Aorta (tissue), 5 donors: ENCODE measurements around the gene CCDC14. TPM values are rescaled to one million over a fixed set of nuclear protein-coding genes. Genes with fewer than 3 reads are reported as not detected.
"Not testable (repeated sequence)": the region's sequence is repeated elsewhere in the genome, so short reads cannot be mapped to it uniquely, and the experiment has no call there.

Experiments used
- ATAC-seq: fragments of 200-7000 bp; cut with Tn5 transposase; one replicate; pipeline ENCODE4 v1.9.1; 2022; ENCODE audit warnings: moderate library complexity; ENCODE audit not compliant: low FRiP score
- DNase-seq, 2 donors: peaks; one replicate each; pipeline ENCODE4 v3.0.0-alpha.2; 2020
- H3K27ac ChIP-seq, 2 donors: one replicate each; pipeline ENCODE4 v1.5.1; 2013; ENCODE audit warnings: low read length in 2 of 2, mild to moderate bottlenecking in 2 of 2, moderate library complexity in 2 of 2, control low read depth in 1 of 2, inconsistent platforms in 1 of 2, low read depth in 1 of 2
- H3K27me3 ChIP-seq, 2 donors: one replicate each; pipeline ENCODE4 v1.6.1; 2013; ENCODE audit warnings: control low read depth in 1 of 2, low read length in 1 of 2, mild to moderate bottlenecking in 1 of 2, moderate library complexity in 1 of 2; ENCODE audit not compliant: insufficient read depth in 2 of 2, control insufficient read depth in 1 of 2
- H3K36me3 ChIP-seq, 2 donors: one replicate each; pipeline ENCODE4 v1.6.1; 2013; ENCODE audit warnings: control low read depth in 1 of 2, low read length in 1 of 2, mild to moderate bottlenecking in 1 of 2; ENCODE audit not compliant: insufficient read depth in 2 of 2, control insufficient read depth in 1 of 2
- H3K4me1 ChIP-seq, 2 donors: one replicate each; pipeline ENCODE4 v1.6.1; 2013; ENCODE audit warnings: low read length in 2 of 2, control low read depth in 1 of 2, mild to moderate bottlenecking in 1 of 2, moderate library complexity in 1 of 2; ENCODE audit not compliant: insufficient read depth in 2 of 2, control insufficient read depth in 1 of 2
- H3K4me3 ChIP-seq, 2 donors: one replicate each; pipeline ENCODE4 v1.5.1; 2013; ENCODE audit warnings: low read length in 2 of 2, control low read depth in 1 of 2, mild to moderate bottlenecking in 1 of 2
- H3K9me3 ChIP-seq: one replicate; pipeline ENCODE4 v1.6.1; 2013; ENCODE audit warnings: mild to moderate bottlenecking, low read length; ENCODE audit not compliant: control insufficient read depth
- WGBS, 2 donors: extraction: QIAGEN DNeasy Blood & Tissue Kit; methylation state at CpG; one replicate each; pipeline ENCODE4 v1.1.7; 2013; 5-methylcytosine and 5-hydroxymethylcytosine counted together
- intact Hi-C, 2 donors: fragments of 100-400 bp; cut with DNase I; formaldehyde crosslinking; loops; one replicate each; pipeline versions ENCODE4 v1.14.2 to v1.15.0; 2022
- long read RNA-seq, 2 donors: library from polyadenylated mRNA; unstranded; transcript quantifications; one replicate each; pipeline ENCODE4 v2.0.0, GENCODE V29; 2020 to 2021
- polyA plus RNA-seq, 2 donors: library from polyadenylated mRNA; stranded (reverse); fragments of 200-250 nt; gene quantifications; one replicate each; pipeline ENCODE4 v1.2.3, GENCODE V29; 2013
- total RNA-seq, 2 donors: library from RNA; stranded (reverse); fragmentation: NEBNext Ultra II Directional; extraction: Animal tissue kit (Norgen Biotek cat#: 25700); gene quantifications; one replicate each; pipeline ENCODE4 v1.2.1, GENCODE V29; 2021
- donor health status: healthy with polysubstance abuse.
- donor health status: Bipolar disorder and iron deficiency.
- donor health status: DM: no; HTN: no; CAD: no.
- donor health status: DM: no; HTN: no; CAD: no.
- donor health status: DM: yes; HTN: yes; CAD: no.

Gene CCDC14, protein sequence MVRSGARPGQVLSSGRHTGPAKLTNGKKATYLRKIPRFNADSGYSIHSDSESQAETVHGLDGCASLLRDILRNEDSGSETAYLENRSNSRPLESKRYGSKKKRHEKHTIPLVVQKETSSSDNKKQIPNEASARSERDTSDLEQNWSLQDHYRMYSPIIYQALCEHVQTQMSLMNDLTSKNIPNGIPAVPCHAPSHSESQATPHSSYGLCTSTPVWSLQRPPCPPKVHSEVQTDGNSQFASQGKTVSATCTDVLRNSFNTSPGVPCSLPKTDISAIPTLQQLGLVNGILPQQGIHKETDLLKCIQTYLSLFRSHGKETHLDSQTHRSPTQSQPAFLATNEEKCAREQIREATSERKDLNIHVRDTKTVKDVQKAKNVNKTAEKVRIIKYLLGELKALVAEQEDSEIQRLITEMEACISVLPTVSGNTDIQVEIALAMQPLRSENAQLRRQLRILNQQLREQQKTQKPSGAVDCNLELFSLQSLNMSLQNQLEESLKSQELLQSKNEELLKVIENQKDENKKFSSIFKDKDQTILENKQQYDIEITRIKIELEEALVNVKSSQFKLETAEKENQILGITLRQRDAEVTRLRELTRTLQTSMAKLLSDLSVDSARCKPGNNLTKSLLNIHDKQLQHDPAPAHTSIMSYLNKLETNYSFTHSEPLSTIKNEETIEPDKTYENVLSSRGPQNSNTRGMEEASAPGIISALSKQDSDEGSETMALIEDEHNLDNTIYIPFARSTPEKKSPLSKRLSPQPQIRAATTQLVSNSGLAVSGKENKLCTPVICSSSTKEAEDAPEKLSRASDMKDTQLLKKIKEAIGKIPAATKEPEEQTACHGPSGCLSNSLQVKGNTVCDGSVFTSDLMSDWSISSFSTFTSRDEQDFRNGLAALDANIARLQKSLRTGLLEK
- total RNA-seq (10 to 100 TPM; 40.5 to 55.5 TPM), polyA plus RNA-seq (10 to 100 TPM in 1 of 2 donors, 1 to 10 TPM in 1; 9.1 to 44.6 TPM)
- long read RNA-seq, donor 1, full-length matches to known transcripts: 1 of 27 reads
- long read RNA-seq, donor 1, partial matches to known transcripts: 6 of 27 reads
- long read RNA-seq, donor 1, other reads (novel, unspliced or antisense): 20 of 27 reads
- long read RNA-seq, donor 2, partial matches to known transcripts: 1 of 18 reads
- long read RNA-seq, donor 2, other reads (novel, unspliced or antisense): 14 of 18 reads

DNA sequence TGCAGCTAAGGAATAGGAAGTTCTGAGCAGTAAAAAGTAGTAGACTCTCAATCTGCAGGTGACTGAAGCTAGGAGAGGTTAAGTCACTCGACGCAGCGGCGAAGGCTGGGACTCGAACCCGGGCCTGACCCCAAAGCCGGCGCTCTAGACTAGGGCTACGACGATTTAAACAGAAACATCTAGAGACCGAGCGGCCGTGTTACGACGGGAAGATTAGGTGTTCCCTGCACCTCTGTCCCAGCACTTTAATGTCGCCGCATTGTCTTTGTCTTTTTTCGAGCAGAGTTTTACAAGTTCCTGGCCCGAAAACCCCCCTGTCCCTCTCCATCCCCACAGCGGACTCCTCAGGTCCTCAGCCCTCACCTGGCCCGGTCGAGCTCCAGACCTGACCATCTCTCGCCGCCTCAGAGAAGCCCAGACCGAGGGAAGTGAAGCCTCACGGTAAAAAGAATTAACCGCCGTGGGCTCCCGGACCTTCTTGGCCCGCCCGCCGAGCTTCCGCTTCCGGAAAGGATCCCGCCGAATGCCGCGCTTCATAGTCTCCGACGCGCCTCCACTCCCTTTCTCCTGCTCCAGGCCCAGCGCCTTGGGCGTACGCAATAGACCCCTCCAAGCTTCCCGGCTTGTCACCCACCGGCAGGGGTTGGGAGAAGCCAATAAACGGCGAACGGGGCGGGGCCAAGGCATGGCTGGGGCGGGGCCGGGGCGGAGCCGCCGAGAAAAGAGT is at the start of gene CCDC14:
Gene CCDC14 (minus strand): TSS at position 449 of the 727 bp plus-strand sequence. CDS start 56 bp downstream, at position 393.
- intact Hi-C loops: no loop called here
- 0% methylated on average over 54 to 55 of the region's 55 CpGs for WGBS, 2 donors
- H3K4me3 ChIP-seq: peak within 1 kb of the TSS; percentile 75 to 81
- no peaks in the 10 kb centered on the region for H3K36me3 ChIP-seq
- H3K27me3 ChIP-seq: no peaks in the 10 kb centered on the region
- H3K9me3 ChIP-seq: no peaks in the 10 kb centered on the region
- H3K4me1 ChIP-seq: no peaks in the 10 kb centered on the region
- peak; percentile 98 for ATAC-seq
- DNase-seq: peak; percentile 96 to 98
- H3K27ac ChIP-seq: peak within 1 kb of the TSS in 1 of 2 donors; percentile 85

DNA sequence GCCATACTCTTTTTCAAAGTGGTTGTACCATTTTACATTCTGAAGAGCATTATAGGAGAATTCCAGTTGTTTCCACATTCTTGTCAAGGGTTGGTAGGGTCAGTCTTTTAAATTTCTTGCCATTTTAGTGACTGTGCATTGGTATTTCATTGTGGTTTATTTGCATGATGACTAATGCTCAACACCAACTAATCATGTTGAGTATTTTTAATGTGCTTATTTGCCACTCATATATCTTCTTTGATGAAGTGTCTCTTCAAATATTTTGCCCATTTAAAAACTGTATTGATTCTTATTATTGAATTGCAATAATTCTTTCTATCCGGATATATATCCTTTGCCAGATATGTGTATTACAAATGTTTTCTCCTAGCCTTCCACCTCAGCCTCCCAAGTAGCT is 47.3 kb upstream of the CCDC14 start:
- H3K4me1 ChIP-seq, H3K27ac ChIP-seq, H3K4me3 ChIP-seq, H3K27me3 ChIP-seq, DNase-seq, H3K9me3 ChIP-seq, ATAC-seq, intact Hi-C loops, H3K36me3 ChIP-seq: not testable (repeated sequence)
- whole genome bisulfite sequencing, 2 donors: 96 to 100% methylated on average over 1 of the region's 1 CpG

DNA sequence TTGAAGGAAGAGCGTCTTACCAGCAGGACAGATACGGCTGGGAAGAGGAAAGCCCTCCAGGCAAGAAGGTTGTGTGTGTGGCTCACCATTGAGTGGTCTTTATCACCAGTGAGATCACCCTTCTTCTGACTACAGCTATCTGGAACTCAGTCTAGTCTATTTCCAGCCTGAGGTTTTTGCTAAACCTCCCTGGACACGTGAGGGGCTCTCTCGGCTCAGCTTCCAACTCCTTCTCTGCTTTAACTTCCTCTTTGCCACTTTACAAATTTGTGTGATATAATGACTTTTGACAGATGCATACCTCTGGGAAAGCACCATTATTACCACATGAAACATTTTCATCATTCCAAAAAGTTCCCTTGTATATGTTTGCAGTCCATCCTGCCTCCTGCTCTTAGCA is 46.2 kb upstream of the CCDC14 start:
- H3K4me3 ChIP-seq: no peak overlapping the region
- intact Hi-C loops: no loop called here
- WGBS, 2 donors: 5 to 9% methylated on average over 4 of the region's 4 CpGs
- no peaks in the 10 kb centered on the region for H3K36me3 ChIP-seq
- ATAC-seq: no peak
- no peak for DNase-seq
- H3K4me1 ChIP-seq: no peaks in the 10 kb centered on the region
- H3K27me3 ChIP-seq: no peaks in the 10 kb centered on the region
- H3K27ac ChIP-seq: no peak overlapping the region
- H3K9me3 ChIP-seq: no peaks in the 10 kb centered on the region

DNA sequence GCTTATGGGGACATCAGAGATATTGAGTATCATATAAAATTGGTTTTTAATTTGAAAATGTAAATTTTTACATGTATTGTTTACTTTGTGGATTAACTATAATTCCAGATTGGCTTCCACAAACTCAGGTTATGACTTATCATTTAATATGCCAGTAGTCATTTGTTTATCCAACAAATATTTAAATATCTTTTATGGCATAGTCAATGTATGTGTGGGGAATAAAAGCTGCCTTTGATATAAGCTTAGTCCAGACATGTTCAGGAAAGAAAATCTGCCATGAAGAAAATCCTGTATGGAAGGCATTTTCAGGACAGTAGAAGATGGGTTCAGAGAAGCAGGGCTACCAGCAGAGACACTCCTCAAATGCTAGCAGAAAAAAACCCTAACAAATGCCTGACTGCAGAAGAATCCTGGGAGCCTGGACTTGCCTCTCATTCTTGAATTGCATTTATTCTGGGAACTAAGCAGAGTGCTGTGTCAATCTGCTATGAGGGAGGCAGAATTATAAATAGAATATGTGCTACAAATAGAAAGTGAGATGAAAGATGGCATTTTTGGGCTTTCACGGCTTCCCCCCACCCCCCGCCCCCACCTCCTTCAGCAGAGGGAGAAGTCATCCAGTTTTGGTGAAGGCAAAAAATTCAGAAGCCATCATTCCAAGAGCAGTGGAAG is 41.5 kb upstream of the CCDC14 start:
- WGBS, 2 donors: 0 to 4% methylated on average over 2 of the region's 2 CpGs
- H3K27me3 ChIP-seq, H3K4me1 ChIP-seq, intact Hi-C loops, H3K36me3 ChIP-seq, H3K9me3 ChIP-seq, H3K27ac ChIP-seq, H3K4me3 ChIP-seq, DNase-seq: not testable (repeated sequence)
- ATAC-seq: peak; percentile 42

DNA sequence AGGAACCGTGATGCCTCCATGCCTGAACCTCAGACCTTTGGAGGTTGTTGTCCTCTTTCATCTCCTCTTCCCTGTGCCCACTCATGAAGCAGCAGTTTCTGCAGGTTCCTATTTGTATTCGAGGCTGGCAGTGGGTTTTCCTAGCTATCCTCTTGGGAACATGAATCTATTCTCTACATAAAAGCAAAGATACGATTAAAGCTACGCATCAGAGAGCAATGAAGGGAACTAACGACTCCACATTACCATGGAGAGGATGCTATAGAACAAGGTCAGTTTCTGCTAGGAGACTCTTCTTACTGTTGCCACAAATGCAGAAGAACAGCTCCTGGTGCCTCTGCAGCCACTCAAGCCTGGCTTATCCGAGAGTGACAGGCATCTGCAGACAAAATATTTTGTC is 40.3 kb upstream of the CCDC14 start:
- WGBS, 2 donors: 65 to 72% methylated on average over 6 of the region's 6 CpGs

DNA sequence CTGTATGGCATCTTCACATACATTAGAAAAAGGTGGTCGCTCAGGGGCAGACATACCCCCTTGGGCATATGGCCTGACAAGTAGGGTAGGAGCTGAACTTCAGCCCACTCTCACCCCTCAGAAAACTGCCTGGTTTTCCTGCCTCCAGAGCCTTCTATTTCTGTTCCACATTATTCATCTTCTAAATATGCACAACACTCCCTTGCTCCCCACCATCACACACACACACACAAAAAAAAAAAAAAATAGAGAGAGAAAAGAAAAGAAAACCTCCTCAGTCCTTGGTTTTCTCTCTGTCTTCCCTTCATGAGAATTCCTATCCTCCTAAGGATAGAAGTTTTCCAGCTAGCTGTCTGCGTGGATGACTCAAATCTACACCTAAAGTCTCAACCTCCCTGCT is 36.5 kb upstream of the CCDC14 start:
- ATAC-seq: peak; percentile 33

More for the DNA sequence above, 40.3 kb upstream of the CCDC14 start:
- intact Hi-C loops, H3K27ac ChIP-seq, ATAC-seq, H3K4me3 ChIP-seq, H3K9me3 ChIP-seq, H3K36me3 ChIP-seq, DNase-seq, H3K27me3 ChIP-seq, H3K4me1 ChIP-seq: not testable (repeated sequence)

DNA sequence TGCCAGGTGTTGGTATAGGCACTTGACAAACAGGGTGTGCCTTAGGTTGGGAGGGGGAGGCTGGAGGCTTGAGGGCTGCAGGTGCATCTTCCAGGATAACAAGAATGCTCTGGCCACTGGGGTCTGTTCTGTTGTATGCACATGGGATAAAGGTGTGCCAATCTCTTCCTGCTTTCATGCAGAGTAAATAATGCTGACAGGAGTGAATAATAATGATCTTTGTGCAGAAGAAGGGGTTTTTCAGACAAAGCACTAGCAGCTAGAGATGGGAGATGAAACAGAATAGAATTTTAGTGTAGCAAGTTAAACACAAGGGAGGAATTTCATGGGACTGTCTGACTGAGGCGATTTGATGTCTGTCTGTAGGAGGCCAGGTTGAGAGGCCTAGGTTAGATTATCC is 32.8 kb upstream of the CCDC14 start:
- Histone ChIP-seq H3K27me3 (no peaks in the 10 kb centered on the region), H3K36me3 (no peaks in the 10 kb centered on the region), H3K9me3 (no peaks in the 10 kb centered on the region), H3K4me1 (peaks cover 0 to 8% of the 10 kb centered on the region in 2 donors), H3K27ac (no peak overlapping the region), H3K4me3 (no peak overlapping the region)
- no peak for ATAC-seq
- DNase-seq: no peak
- intact Hi-C loops: no loop called here
- WGBS, 2 donors: 93 to 100% methylated on average over 1 of the region's 1 CpG

More for the DNA sequence above, 36.5 kb upstream of the CCDC14 start:
- H3K27ac ChIP-seq: peak overlapping the region; percentile 11 to 88
- H3K36me3 ChIP-seq: no peaks in the 10 kb centered on the region
- intact Hi-C loops: no loop called here
- no peaks in the 10 kb centered on the region for H3K9me3 ChIP-seq
- WGBS, 2 donors: 26 to 33% methylated on average over 2 of the region's 2 CpGs
- no peak for DNase-seq
- no peaks in the 10 kb centered on the region for H3K27me3 ChIP-seq
- H3K4me3 ChIP-seq: no peak overlapping the region
- peaks cover 2 to 8% of the 10 kb centered on the region in 2 donors for H3K4me1 ChIP-seq
